ENCODE data around the gene NIT2. TPM values are rescaled to one million over a fixed set of nuclear protein-coding genes. Genes with fewer than 3 reads are reported as not detected.
A peak's percentile ranks its signal among the peaks of the same experiment; 100 is the strongest.

Gene NIT2
- total and polyA plus RNA-seq, 10 of the 15 experiments (the other 5 are each of a cell fraction or from before 2014, with no cell fraction given): 49.3 to 215 (median 76.4) TPM

DNA sequence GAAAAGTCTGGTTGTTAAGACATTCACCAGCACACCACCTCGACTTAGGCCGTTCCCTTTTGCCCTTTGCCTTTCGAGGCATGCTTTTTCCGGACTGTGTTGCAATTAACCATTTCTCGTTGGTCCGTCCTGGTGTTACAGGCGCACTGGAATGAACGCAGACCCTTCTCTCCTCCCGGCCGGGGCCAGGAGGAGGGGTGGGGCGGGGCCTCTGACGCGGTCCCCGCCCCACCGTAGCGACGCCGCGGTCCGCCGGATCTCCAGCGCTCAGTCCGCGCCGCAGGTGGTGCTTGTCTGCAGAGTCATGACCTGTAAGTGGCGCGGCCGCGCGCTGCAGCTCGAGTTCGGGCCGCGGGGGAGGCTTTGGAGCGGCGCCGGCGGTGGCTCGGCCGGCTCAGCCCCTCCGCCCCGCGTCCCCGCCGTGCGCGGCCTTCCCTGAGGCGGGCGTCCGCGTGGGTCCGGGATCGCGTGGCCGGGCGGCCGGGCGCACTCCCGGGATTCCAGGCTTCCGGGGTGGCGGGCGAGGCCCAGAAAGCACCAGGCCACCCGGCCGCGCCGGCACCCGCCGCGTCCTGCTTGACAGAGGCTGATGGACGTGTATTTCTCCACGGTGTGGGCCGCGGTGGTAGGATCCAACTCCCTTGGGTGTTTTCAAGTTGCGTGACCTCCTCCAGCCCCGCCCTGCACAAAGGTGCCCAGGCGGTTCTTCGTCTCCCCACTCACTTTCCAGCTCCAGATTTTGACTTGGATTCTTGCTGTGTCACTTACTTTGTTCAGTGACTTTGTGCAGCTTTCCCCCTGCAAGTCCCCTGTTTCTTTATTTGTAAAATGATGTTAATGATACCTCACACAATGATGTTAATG, at the start of gene NIT2 (continued):
- TF ChIP-seq, protein P1, sequence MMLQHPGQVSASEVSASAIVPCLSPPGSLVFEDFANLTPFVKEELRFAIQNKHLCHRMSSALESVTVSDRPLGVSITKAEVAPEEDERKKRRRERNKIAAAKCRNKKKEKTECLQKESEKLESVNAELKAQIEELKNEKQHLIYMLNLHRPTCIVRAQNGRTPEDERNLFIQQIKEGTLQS (IDR thresholded peaks at IDR 0.05; ENCODE audit: borderline replicate concordance, extremely low read depth, low read depth, low read length): no peak
- TF ChIP-seq MTA3 (IDR thresholded peaks at IDR 0.05; ENCODE audit: borderline replicate concordance, low read length) (no peak), CREM (IDR thresholded peaks at IDR 0.05; ENCODE audit: low read depth) (peak; percentile 62), STAT1 (conservative IDR thresholded peaks at IDR 0.05) (no peak), YY1 (IDR thresholded peaks at IDR 0.05; ENCODE audit: low read depth, low read length) (no peak; the same call in 1 of the 2 replicates), POU2F2 (IDR thresholded peaks at IDR 0.05; ENCODE audit: borderline replicate concordance, low read depth, low read length) (0 out of 3 replicates have a peak, but pooled peaks have one; percentile 12), WRNIP1 (IDR thresholded peaks at IDR 0.05; ENCODE audit: borderline replicate concordance, low read depth, low read length) (no peak), BHLHE40 (IDR thresholded peaks at IDR 0.05; ENCODE audit: borderline replicate concordance in 1 of 2, low read depth in 2 of 2, low read length in 1 of 2) (peak in 1 of 2 experiments; percentile 69; a peak in 2 of 4 replicates), SREBF1 (IDR thresholded peaks at IDR 0.05; ENCODE audit: low read length) (no peak), ZZZ3 (IDR thresholded peaks at IDR 0.05; ENCODE audit: control insufficient read depth, insufficient read length, low read depth) (no peak), HDAC2 (IDR thresholded peaks at IDR 0.05) (no peak), BRCA1 (IDR thresholded peaks at IDR 0.05; ENCODE audit: low read depth, low read length) (no peak), SUPT20H (IDR thresholded peaks at IDR 0.05; ENCODE audit: borderline replicate concordance, control insufficient read depth, low read depth, low read length) (no peak), ASH2L (IDR thresholded peaks at IDR 0.05; ENCODE audit: borderline replicate concordance, low read depth) (no peak), TARDBP (IDR thresholded peaks at IDR 0.05; ENCODE audit: borderline replicate concordance) (no peak)
- TF ChIP-seq, protein P2, sequence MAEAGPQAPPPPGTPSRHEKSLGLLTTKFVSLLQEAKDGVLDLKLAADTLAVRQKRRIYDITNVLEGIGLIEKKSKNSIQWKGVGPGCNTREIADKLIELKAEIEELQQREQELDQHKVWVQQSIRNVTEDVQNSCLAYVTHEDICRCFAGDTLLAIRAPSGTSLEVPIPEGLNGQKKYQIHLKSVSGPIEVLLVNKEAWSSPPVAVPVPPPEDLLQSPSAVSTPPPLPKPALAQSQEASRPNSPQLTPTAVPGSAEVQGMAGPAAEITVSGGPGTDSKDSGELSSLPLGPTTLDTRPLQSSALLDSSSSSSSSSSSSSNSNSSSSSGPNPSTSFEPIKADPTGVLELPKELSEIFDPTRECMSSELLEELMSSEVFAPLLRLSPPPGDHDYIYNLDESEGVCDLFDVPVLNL (IDR thresholded peaks at IDR 0.05; ENCODE audit: low read depth, low read length): no peak
- TF ChIP-seq, protein P3, sequence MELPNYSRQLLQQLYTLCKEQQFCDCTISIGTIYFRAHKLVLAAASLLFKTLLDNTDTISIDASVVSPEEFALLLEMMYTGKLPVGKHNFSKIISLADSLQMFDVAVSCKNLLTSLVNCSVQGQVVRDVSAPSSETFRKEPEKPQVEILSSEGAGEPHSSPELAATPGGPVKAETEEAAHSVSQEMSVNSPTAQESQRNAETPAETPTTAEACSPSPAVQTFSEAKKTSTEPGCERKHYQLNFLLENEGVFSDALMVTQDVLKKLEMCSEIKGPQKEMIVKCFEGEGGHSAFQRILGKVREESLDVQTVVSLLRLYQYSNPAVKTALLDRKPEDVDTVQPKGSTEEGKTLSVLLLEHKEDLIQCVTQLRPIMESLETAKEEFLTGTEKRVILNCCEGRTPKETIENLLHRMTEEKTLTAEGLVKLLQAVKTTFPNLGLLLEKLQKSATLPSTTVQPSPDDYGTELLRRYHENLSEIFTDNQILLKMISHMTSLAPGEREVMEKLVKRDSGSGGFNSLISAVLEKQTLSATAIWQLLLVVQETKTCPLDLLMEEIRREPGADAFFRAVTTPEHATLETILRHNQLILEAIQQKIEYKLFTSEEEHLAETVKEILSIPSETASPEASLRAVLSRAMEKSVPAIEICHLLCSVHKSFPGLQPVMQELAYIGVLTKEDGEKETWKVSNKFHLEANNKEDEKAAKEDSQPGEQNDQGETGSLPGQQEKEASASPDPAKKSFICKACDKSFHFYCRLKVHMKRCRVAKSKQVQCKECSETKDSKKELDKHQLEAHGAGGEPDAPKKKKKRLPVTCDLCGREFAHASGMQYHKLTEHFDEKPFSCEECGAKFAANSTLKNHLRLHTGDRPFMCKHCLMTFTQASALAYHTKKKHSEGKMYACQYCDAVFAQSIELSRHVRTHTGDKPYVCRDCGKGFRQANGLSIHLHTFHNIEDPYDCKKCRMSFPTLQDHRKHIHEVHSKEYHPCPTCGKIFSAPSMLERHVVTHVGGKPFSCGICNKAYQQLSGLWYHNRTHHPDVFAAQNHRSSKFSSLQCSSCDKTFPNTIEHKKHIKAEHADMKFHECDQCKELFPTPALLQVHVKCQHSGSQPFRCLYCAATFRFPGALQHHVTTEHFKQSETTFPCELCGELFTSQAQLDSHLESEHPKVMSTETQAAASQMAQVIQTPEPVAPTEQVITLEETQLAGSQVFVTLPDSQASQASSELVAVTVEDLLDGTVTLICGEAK (IDR thresholded peaks at IDR 0.05; ENCODE audit: borderline replicate concordance): no peak
- TF ChIP-seq, protein P4, sequence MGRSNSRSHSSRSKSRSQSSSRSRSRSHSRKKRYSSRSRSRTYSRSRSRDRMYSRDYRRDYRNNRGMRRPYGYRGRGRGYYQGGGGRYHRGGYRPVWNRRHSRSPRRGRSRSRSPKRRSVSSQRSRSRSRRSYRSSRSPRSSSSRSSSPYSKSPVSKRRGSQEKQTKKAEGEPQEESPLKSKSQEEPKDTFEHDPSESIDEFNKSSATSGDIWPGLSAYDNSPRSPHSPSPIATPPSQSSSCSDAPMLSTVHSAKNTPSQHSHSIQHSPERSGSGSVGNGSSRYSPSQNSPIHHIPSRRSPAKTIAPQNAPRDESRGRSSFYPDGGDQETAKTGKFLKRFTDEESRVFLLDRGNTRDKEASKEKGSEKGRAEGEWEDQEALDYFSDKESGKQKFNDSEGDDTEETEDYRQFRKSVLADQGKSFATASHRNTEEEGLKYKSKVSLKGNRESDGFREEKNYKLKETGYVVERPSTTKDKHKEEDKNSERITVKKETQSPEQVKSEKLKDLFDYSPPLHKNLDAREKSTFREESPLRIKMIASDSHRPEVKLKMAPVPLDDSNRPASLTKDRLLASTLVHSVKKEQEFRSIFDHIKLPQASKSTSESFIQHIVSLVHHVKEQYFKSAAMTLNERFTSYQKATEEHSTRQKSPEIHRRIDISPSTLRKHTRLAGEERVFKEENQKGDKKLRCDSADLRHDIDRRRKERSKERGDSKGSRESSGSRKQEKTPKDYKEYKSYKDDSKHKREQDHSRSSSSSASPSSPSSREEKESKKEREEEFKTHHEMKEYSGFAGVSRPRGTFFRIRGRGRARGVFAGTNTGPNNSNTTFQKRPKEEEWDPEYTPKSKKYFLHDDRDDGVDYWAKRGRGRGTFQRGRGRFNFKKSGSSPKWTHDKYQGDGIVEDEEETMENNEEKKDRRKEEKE (IDR thresholded peaks at IDR 0.05): 0 out of 2 replicates have a peak, but pooled peaks have one; percentile 33
- TF ChIP-seq, protein P5, sequence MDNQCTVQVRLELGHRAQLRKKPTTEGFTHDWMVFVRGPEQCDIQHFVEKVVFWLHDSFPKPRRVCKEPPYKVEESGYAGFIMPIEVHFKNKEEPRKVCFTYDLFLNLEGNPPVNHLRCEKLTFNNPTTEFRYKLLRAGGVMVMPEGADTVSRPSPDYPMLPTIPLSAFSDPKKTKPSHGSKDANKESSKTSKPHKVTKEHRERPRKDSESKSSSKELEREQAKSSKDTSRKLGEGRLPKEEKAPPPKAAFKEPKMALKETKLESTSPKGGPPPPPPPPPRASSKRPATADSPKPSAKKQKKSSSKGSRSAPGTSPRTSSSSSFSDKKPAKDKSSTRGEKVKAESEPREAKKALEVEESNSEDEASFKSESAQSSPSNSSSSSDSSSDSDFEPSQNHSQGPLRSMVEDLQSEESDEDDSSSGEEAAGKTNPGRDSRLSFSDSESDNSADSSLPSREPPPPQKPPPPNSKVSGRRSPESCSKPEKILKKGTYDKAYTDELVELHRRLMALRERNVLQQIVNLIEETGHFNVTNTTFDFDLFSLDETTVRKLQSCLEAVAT (IDR thresholded peaks at IDR 0.05): no peak
